Measurements from ENCODE around the gene UBE2D3.

- TF ChIP-seq CTCF (IDR thresholded peaks at IDR 0.05; ENCODE audit: low read length) (no peak), EZH2 (optimal IDR thresholded peaks at IDR 0.05; ENCODE audit: low read depth, low read length) (no peak), EZH2phosphoT487 (IDR thresholded peaks at IDR 0.05; ENCODE audit: low read length) (no peak)
Observed at GRCh38 chr4:102862016-102862415, 34.7 kb upstream of the UBE2D3 start.
